WTC11 (cell line): Measurements from ENCODE around the gene ACP4. TPM values are rescaled to one million over a fixed set of nuclear protein-coding genes. Genes with fewer than 3 reads are reported as not detected.

Experiments used
- ATAC-seq: fragments of 200-7000 bp; cut with Tn5 transposase; 2 replicates; pipeline ENCODE4 v1.10.0; 2021; ENCODE audit warnings: mild to moderate bottlenecking, moderate library complexity
- CTCF ChIA-PET: fragments of 300-600 bp; sonication (Branson Sonifier 250); formaldehyde crosslinking; loops from one replicate; lab custom pipeline; 2021; ENCODE audit warnings: antibody characterized with exemption; lab: Charles Lee
- POLR2A ChIA-PET: fragments of 350-600 bp; sonication (Branson Sonifier 250); formaldehyde crosslinking; loops from one replicate; lab custom pipeline; 2021; ENCODE audit warnings: antibody characterized with exemption; lab: Charles Lee
- DNase-seq: peaks from one replicate; pipeline ENCODE4 v3.0.0; 2021; ENCODE audit warnings: low spot score
- H3K27ac Mint-ChIP-seq: 2 replicates; pipeline ENCODE4 v1.8.0; 2021; ENCODE audit warnings: mixed read lengths
- H3K27me3 Mint-ChIP-seq: 2 replicates; pipeline ENCODE4 v1.8.0; 2021; ENCODE audit warnings: low read depth, mild to moderate bottlenecking, moderate library complexity, mixed read lengths
- H3K36me3 Mint-ChIP-seq: 2 replicates; pipeline ENCODE4 v1.8.0; 2021; ENCODE audit warnings: mixed read lengths
- H3K4me1 Mint-ChIP-seq: 2 replicates; pipeline ENCODE4 v1.8.0; 2022; ENCODE audit warnings: mixed read lengths
- H3K4me3 Mint-ChIP-seq: 2 replicates; pipeline ENCODE4 v1.8.0; 2021; ENCODE audit warnings: mild to moderate bottlenecking, moderate library complexity, mixed read lengths
- H3K9me3 Mint-ChIP-seq: 2 replicates; pipeline ENCODE4 v1.8.0; 2021; ENCODE audit warnings: mixed read lengths
- ATF1 ChIP-seq: sonication (generic); formaldehyde crosslinking; IDR thresholded peaks from 2 replicates; pipeline ENCODE4 v1.8.1; 2023; ENCODE audit warnings: mild to moderate bottlenecking, moderate library complexity, missing genetic modification reagents
- CBFB ChIP-seq: sonication (generic); formaldehyde crosslinking; IDR thresholded peaks from 2 replicates; pipeline ENCODE4 v1.8.1; 2022; ENCODE audit warnings: mild to moderate bottlenecking, low read depth, missing genetic modification reagents
- CREM ChIP-seq: sonication (generic); formaldehyde crosslinking; IDR thresholded peaks from 2 replicates; pipeline ENCODE4 v1.8.1; 2022; ENCODE audit warnings: mild to moderate bottlenecking, missing genetic modification reagents, moderate library complexity
- EMX1 ChIP-seq: fragments of 250-450 bp; sonication (Bioruptor Pico); IDR thresholded peaks from 2 replicates; pipeline ENCODE4 v1.8.0; 2021; ENCODE audit warnings: mild to moderate bottlenecking
- ESRRA ChIP-seq: sonication (generic); formaldehyde crosslinking; IDR thresholded peaks from 2 replicates; pipeline ENCODE4 v1.8.1; 2022; ENCODE audit warnings: mild to moderate bottlenecking, missing genetic modification reagents, borderline replicate concordance
- GABPB1 ChIP-seq: sonication (generic); formaldehyde crosslinking; IDR thresholded peaks from 2 replicates; pipeline ENCODE4 v1.8.1; 2023; ENCODE audit warnings: mild to moderate bottlenecking, missing genetic modification reagents
- HMGXB4 ChIP-seq: sonication (generic); formaldehyde crosslinking; IDR thresholded peaks from 2 replicates; pipeline ENCODE4 v1.8.1; 2023; ENCODE audit warnings: mild to moderate bottlenecking, moderate library complexity, missing genetic modification reagents
- IRF1 ChIP-seq: sonication (generic); formaldehyde crosslinking; IDR thresholded peaks from 2 replicates; pipeline ENCODE4 v1.8.0; 2023; ENCODE audit warnings: missing genetic modification reagents
- JUN ChIP-seq: sonication (generic); formaldehyde crosslinking; IDR thresholded peaks from 2 replicates; pipeline ENCODE4 v1.8.0; 2023; ENCODE audit warnings: mild to moderate bottlenecking, missing genetic modification reagents
- KAT7 ChIP-seq: sonication (generic); formaldehyde crosslinking; IDR thresholded peaks from 2 replicates; pipeline ENCODE4 v1.8.1; 2023; ENCODE audit warnings: missing genetic modification reagents, mild to moderate bottlenecking, borderline replicate concordance
- MAX ChIP-seq: sonication (generic); formaldehyde crosslinking; IDR thresholded peaks from 2 replicates; pipeline ENCODE4 v1.8.0; 2022; ENCODE audit warnings: mild to moderate bottlenecking, missing genetic modification reagents
- NFYB ChIP-seq: sonication (generic); formaldehyde crosslinking; conservative IDR thresholded peaks from 2 replicates; pipeline ENCODE4 v1.8.0; 2022; ENCODE audit warnings: low read depth, missing genetic modification reagents
- PREB ChIP-seq: sonication (generic); formaldehyde crosslinking; IDR thresholded peaks from 2 replicates; pipeline ENCODE4 v1.8.1; 2022; ENCODE audit warnings: mild to moderate bottlenecking, missing genetic modification reagents, moderate library complexity, borderline replicate concordance
- TP53 ChIP-seq: sonication (generic); formaldehyde crosslinking; IDR thresholded peaks from 2 replicates; pipeline ENCODE4 v1.8.1; 2023; ENCODE audit warnings: mild to moderate bottlenecking, missing genetic modification reagents
- ZNF121 ChIP-seq: sonication (generic); formaldehyde crosslinking; IDR thresholded peaks from 2 replicates; pipeline ENCODE4 v1.8.0; 2023; ENCODE audit warnings: missing genetic modification reagents
- ZNF219 ChIP-seq: sonication (generic); formaldehyde crosslinking; IDR thresholded peaks from 2 replicates; pipeline ENCODE4 v1.8.0; 2023; ENCODE audit warnings: missing genetic modification reagents, mild to moderate bottlenecking, borderline replicate concordance
- ZNF281 ChIP-seq: sonication (generic); formaldehyde crosslinking; IDR thresholded peaks from 2 replicates; pipeline ENCODE4 v1.8.0; 2023; ENCODE audit warnings: mild to moderate bottlenecking, missing genetic modification reagents
- ZNF317 ChIP-seq: sonication (generic); formaldehyde crosslinking; IDR thresholded peaks from 2 replicates; pipeline ENCODE4 v1.8.1; 2023; ENCODE audit warnings: low read depth, mild to moderate bottlenecking, moderate library complexity, missing genetic modification reagents, borderline replicate concordance
- total RNA-seq: library from RNA; stranded (reverse); gene quantifications from 3 replicates; pipeline ENCODE4 v1.2.3, GENCODE V29; 2021

Gene ACP4
- total RNA-seq, 1 experiment from 2014 or later: not detected

GRCh38 chr19:50838239-50838638, 48.0 kb downstream of the ACP4 start (continued):
- no peak for TF ChIP-seq IRF1 (CRISPR knock-in tag)
- no peak for TF ChIP-seq GABPB1 (CRISPR knock-in tag)
- TF ChIP-seq CBFB (CRISPR knock-in tag): no peak
- no peak for TF ChIP-seq ZNF317 (CRISPR knock-in tag)

GRCh38 chr19:50839712-50840655, 49.8 kb downstream of the ACP4 start:
- H3K36me3 Mint-ChIP-seq: no peaks in the 10 kb centered on the region
- ATAC-seq (no peak), DNase-seq (no peak)
- H3K27me3 Mint-ChIP-seq: peaks cover 78% of the 10 kb centered on the region
- CTCF ChIA-PET: interaction anchor here (0.6 to 2.9 kb wide), 5 partner anchors 20 to 255 kb away, joined by 3 to 16 read pairs (median 3); no protein-coding TSS in a partner anchor
- H3K4me3 Mint-ChIP-seq: no peak overlapping the region
- TF ChIP-seq ZNF121 (CRISPR knock-in tag): peak; percentile 81
- no peak for TF ChIP-seq MAX (CRISPR knock-in tag)
- no peak for TF ChIP-seq KAT7 (CRISPR knock-in tag)
- no peak for TF ChIP-seq CREM
- TF ChIP-seq ZNF219 (CRISPR knock-in tag): no peak
- TF ChIP-seq JUN: no peak
- no peak overlapping the region for H3K27ac Mint-ChIP-seq
- peaks cover 7% of the 10 kb centered on the region; the same call in 1 of the 2 replicates for H3K9me3 Mint-ChIP-seq
- POLR2A ChIA-PET: interaction anchor here (0.6 kb wide), 1 partner anchor 14 kb away, joined by 6 read pairs; no protein-coding TSS in a partner anchor
- peaks cover 28% of the 10 kb centered on the region for H3K4me1 Mint-ChIP-seq

- CTCF ChIA-PET: no interaction called here
- Mint-ChIP-seq H3K27ac (no peak overlapping the region), H3K27me3 (peaks cover 70% of the 10 kb centered on the region)
Measured at GRCh38 chr19:50842130-50842529, 51.9 kb downstream of the ACP4 start.

More at GRCh38 chr19:50842130-50842529, 51.9 kb downstream of the ACP4 start:
- H3K9me3 Mint-ChIP-seq: peaks cover 7% of the 10 kb centered on the region; the same call in 1 of the 2 replicates
- H3K36me3 Mint-ChIP-seq: no peaks in the 10 kb centered on the region
- H3K4me3 Mint-ChIP-seq: no peak overlapping the region
- peaks cover 18% of the 10 kb centered on the region for H3K4me1 Mint-ChIP-seq
- DNase-seq (no peak), ATAC-seq (no peak)
- POLR2A ChIA-PET: no interaction called here
- no peak for TF ChIP-seq HMGXB4
- TF ChIP-seq PREB (CRISPR knock-in tag): no peak
- TF ChIP-seq NFYB (CRISPR knock-in tag): no peak
- TF ChIP-seq ESRRA: no peak
- no peak for TF ChIP-seq ZNF281 (CRISPR knock-in tag)
- no peak for TF ChIP-seq ATF1
- TF ChIP-seq EMX1 (CRISPR knock-in tag): no peak
- TF ChIP-seq TP53: no peak
